ENCODE measurements around the gene GCK. TPM values are rescaled to one million over a fixed set of nuclear protein-coding genes. Genes with fewer than 3 reads are reported as not detected.

GCK gene
- total and polyA plus RNA-seq, 5 donors, result 7.4 to 17.4 (median 12.8) TPM

Other genes starting within 250 kb of the GCK start
- gene SPDYE1, start 191.5 kb downstream of the GCK start, total RNA-seq, result under 1 TPM in 1 of 4 donors, not detected in 3; 0.14 TPM
- gene SPDYE1, start 191.5 kb downstream of the GCK start, polyA plus RNA-seq, result 0.02 TPM
- gene DBNL, start 144.7 kb downstream of the GCK start, total RNA-seq, result 10 to 100 TPM; 34.3 to 44.6 (median 38.1) TPM
- 37.5 TPM for gene DBNL, start 144.7 kb downstream of the GCK start, polyA plus RNA-seq
- 1,000 to 10,000 TPM in 2 of 4 donors, 100 to 1,000 TPM in 2; 946 to 1,159 (median 1,024) TPM for gene PGAM2, start 123.9 kb downstream of the GCK start, total RNA-seq
- 2,530 TPM for gene PGAM2, start 123.9 kb downstream of the GCK start, polyA plus RNA-seq
- 10 to 100 TPM; 24.5 to 28.9 (median 25.8) TPM for gene POLM, start 106.9 kb downstream of the GCK start, total RNA-seq
- gene POLM, start 106.9 kb downstream of the GCK start, polyA plus RNA-seq, result 16.6 TPM
- 100 to 1,000 TPM in 2 of 4 donors, 10 to 100 TPM in 2; 81.0 to 124 (median 103) TPM for gene AEBP1, start 85.1 kb downstream of the GCK start, total RNA-seq
- 62.8 TPM for gene AEBP1, start 85.1 kb downstream of the GCK start, polyA plus RNA-seq
- gene POLD2, start 65.9 kb downstream of the GCK start, total RNA-seq, result 100 to 1,000 TPM in 1 of 4 donors, 10 to 100 TPM in 3; 85.8 to 110 (median 99.0) TPM
- 86.6 TPM for gene POLD2, start 65.9 kb downstream of the GCK start, polyA plus RNA-seq
- gene MYL7, start 48.1 kb downstream of the GCK start, total RNA-seq, result over 10,000 TPM; 13,263 to 15,323 (median 14,734) TPM
- gene MYL7, start 48.1 kb downstream of the GCK start, polyA plus RNA-seq, result 28,570 TPM
- 10 to 100 TPM; 48.1 to 63.4 (median 52.2) TPM for gene YKT6, start 11.5 kb upstream of the GCK start, total RNA-seq
- gene YKT6, start 11.5 kb upstream of the GCK start, polyA plus RNA-seq, result 38.8 TPM
- 100 to 1,000 TPM in 2 of 4 donors, 10 to 100 TPM in 2; 79.7 to 134 (median 106) TPM for gene CAMK2B, start 136.2 kb upstream of the GCK start, total RNA-seq
- gene CAMK2B, start 136.2 kb upstream of the GCK start, polyA plus RNA-seq, result 105 TPM

All from right cardiac atrium (tissue), 5 donors.